Cerebellar cortex (tissue), 1 donor: ENCODE data around the gene SLC24A3.

Source experiments
- DNase-seq: peaks from one replicate; pipeline ENCODE4 v3.0.0-alpha.2; 2015; ENCODE audit warnings: low spot score

Gene SLC24A3

GRCh38 chr20:19384940-19385339, 172.5 kb downstream of the SLC24A3 start:
- no peak for DNase-seq

- DNase-seq: no peak
Observed at GRCh38 chr20:19387251-19387650, 174.8 kb downstream of the SLC24A3 start.

- no peak for DNase-seq
Observed at GRCh38 chr20:19392344-19393130, 180.1 kb downstream of the SLC24A3 start.

GRCh38 chr20:19396460-19397081, 184.1 kb downstream of the SLC24A3 start:
- no peak for DNase-seq

GRCh38 chr20:19397226-19397625, 184.8 kb downstream of the SLC24A3 start:
- DNase-seq: no peak

- no peak for DNase-seq
Observed at GRCh38 chr20:19397666-19398065, 185.2 kb downstream of the SLC24A3 start.

- DNase-seq: no peak
Observed at GRCh38 chr20:19401096-19401495, 188.7 kb downstream of the SLC24A3 start.

- no peak for DNase-seq
Observed at GRCh38 chr20:19403549-19403948, 191.1 kb downstream of the SLC24A3 start.

GRCh38 chr20:19404826-19405225, 192.4 kb downstream of the SLC24A3 start:
- DNase-seq: no peak

GRCh38 chr20:19405958-19406357, 193.5 kb downstream of the SLC24A3 start:
- no peak for DNase-seq

GRCh38 chr20:19406381-19406780, 193.9 kb downstream of the SLC24A3 start:
- DNase-seq: no peak

GRCh38 chr20:19407196-19407595, 194.8 kb downstream of the SLC24A3 start:
- DNase-seq: no peak

GRCh38 chr20:19407736-19408135, 195.3 kb downstream of the SLC24A3 start:
- DNase-seq: no peak

- DNase-seq: no peak
Observed at GRCh38 chr20:19408971-19409370, 196.5 kb downstream of the SLC24A3 start.

- DNase-seq: no peak
Observed at GRCh38 chr20:19411811-19412210, 199.4 kb downstream of the SLC24A3 start.

GRCh38 chr20:19412254-19412653, 199.8 kb downstream of the SLC24A3 start:
- no peak for DNase-seq

GRCh38 chr20:19414600-19414999, 202.2 kb downstream of the SLC24A3 start:
- DNase-seq: no peak

- no peak for DNase-seq
Observed at GRCh38 chr20:19415786-19416185, 203.3 kb downstream of the SLC24A3 start.

- DNase-seq: no peak
Observed at GRCh38 chr20:19416627-19417026, 204.2 kb downstream of the SLC24A3 start.

- DNase-seq: no peak
Observed at GRCh38 chr20:19419396-19419795, 207.0 kb downstream of the SLC24A3 start.

GRCh38 chr20:19423097-19423899, 210.9 kb downstream of the SLC24A3 start:
- DNase-seq: no peak

GRCh38 chr20:19423900-19424620, 211.6 kb downstream of the SLC24A3 start:
- DNase-seq: no peak
